H1 (cell line): ENCODE measurements around the gene C19orf38. TPM values are rescaled to one million over a fixed set of nuclear protein-coding genes. Genes with fewer than 3 reads are reported as not detected.

ENCODE experiments used
- CTCF ChIA-PET: fragments of 300-600 bp; sonication (Branson Sonifier 250); formaldehyde crosslinking; loops from one replicate; lab custom pipeline; 2021; ENCODE audit not compliant: partially characterized antibody; lab: Charles Lee
- POLR2A ChIA-PET: fragments of 300-600 bp; sonication (Branson Sonifier 250); formaldehyde crosslinking; loops from one replicate; lab custom pipeline; 2021; ENCODE audit warnings: inconsistent platforms; ENCODE audit not compliant: partially characterized antibody; lab: Charles Lee
- DNase-seq, 2 experiments: peaks; one replicate each; pipeline versions ENCODE4 v3.0.0 to v3.0.0-alpha.2; 2010 to 2022; ENCODE audit warnings: low spot score in 2 of 2, low read depth in 1 of 2, mixed read lengths in 1 of 2
- FAIRE-seq: peaks from 2 replicates; lab custom pipeline; 2011; peaks lifted over from hg19 to GRCh38; lab: Jason Lieb, UNC
- H2AFZ ChIP-seq: 2 replicates; pipeline ENCODE4 v1.8.1; 2012; ENCODE audit warnings: low read length, inconsistent platforms
- H2AK5ac ChIP-seq: 2 replicates; pipeline ENCODE4 v1.6.1; 2013; ENCODE audit warnings: low read depth, low read length
- H2BK120ac ChIP-seq: replicated peaks from 2 replicates; pipeline ENCODE3; 2013; ENCODE audit warnings: low read depth, low read length, inconsistent platforms
- H2BK12ac ChIP-seq: 2 replicates; pipeline ENCODE4 v1.6.1; 2013; ENCODE audit warnings: low read depth, low read length
- H2BK15ac ChIP-seq: 2 replicates; pipeline ENCODE4 v1.6.1; 2013; ENCODE audit warnings: low read length
- H2BK20ac ChIP-seq: 2 replicates; pipeline ENCODE4 v1.6.1; 2013; ENCODE audit warnings: low read length
- H2BK5ac ChIP-seq: 2 replicates; pipeline ENCODE4 v1.6.1; 2013; ENCODE audit warnings: low read depth, low read length
- H3K14ac ChIP-seq: 2 replicates; pipeline ENCODE4 v1.6.1; 2013; ENCODE audit warnings: inconsistent platforms; ENCODE audit not compliant: insufficient read length
- H3K18ac ChIP-seq: 2 replicates; pipeline ENCODE4 v1.6.1; 2013; ENCODE audit warnings: low read length; ENCODE audit errors: extremely low read depth
- H3K23ac ChIP-seq: 2 replicates; pipeline ENCODE4 v1.6.1; 2013; ENCODE audit warnings: inconsistent platforms; ENCODE audit not compliant: insufficient read length
- H3K23me2 ChIP-seq: 2 replicates; pipeline ENCODE4 v1.6.1; 2013; ENCODE audit warnings: low read depth, low read length
- H3K27ac ChIP-seq: 2 replicates; pipeline ENCODE4 v1.6.1; 2011; ENCODE audit warnings: low read depth, low read length, inconsistent platforms
- H3K27me3 ChIP-seq, 4 experiments: replicated peaks in 1 of 4; 1 replicate in 1 of 4; 2 replicates in 3 of 4; pipeline versions ENCODE4 v1.6.1 to v1.8.1; 2011 to 2013; ENCODE audit warnings: low read length in 3 of 4, mild to moderate bottlenecking in 3 of 4, inconsistent platforms in 2 of 4, mixed read lengths in 2 of 4, moderate library complexity in 1 of 4; ENCODE audit not compliant: control insufficient read depth in 3 of 4, insufficient read depth in 3 of 4; ENCODE audit errors: extremely low read depth in 1 of 4
- H3K36me3 ChIP-seq, 4 experiments: 2 replicates each; pipeline versions ENCODE4 v1.6.1 to v1.8.1; 2011 to 2013; ENCODE audit warnings: mild to moderate bottlenecking in 4 of 4, low read length in 3 of 4, moderate library complexity in 2 of 4, control low read depth in 1 of 4, inconsistent platforms in 1 of 4; ENCODE audit not compliant: insufficient read depth in 4 of 4, control insufficient read depth in 2 of 4
- H3K4ac ChIP-seq: replicated peaks from 2 replicates; pipeline ENCODE3; 2013; ENCODE audit warnings: low read length, low read depth, mixed read lengths, inconsistent platforms; ENCODE audit not compliant: insufficient read length
- H3K4me1 ChIP-seq, 4 experiments: replicated peaks in 1 of 4; 1 replicate in 1 of 4; 2 replicates in 3 of 4; pipeline versions ENCODE4 v1.6.1 to v1.8.1; 2011 to 2013; ENCODE audit warnings: low read length in 3 of 4, inconsistent platforms in 2 of 4, mixed read lengths in 1 of 4; ENCODE audit not compliant: insufficient read depth in 4 of 4, control insufficient read depth in 3 of 4
- H3K4me2 ChIP-seq, 2 experiments: 2 replicates each; pipeline versions ENCODE4 v1.6.1 to v1.8.1; 2011 to 2013; ENCODE audit warnings: low read depth in 2 of 2, low read length in 2 of 2, control low read depth in 1 of 2, inconsistent platforms in 1 of 2, mild to moderate bottlenecking in 1 of 2; ENCODE audit not compliant: insufficient read depth in 1 of 2
- H3K4me3 ChIP-seq, 4 experiments: fragments of 200-600, 300-600 bp in 1 of 4; sonication (generic), shearing (Covaris generic), sonication (Bioruptor Twin) in 1 of 4; 2 replicates each; pipeline versions ENCODE4 v1.5.1 to v1.8.1; 2011 to 2016; ENCODE audit warnings: low read length in 4 of 4, low read depth in 3 of 4, control low read depth in 2 of 4, inconsistent platforms in 2 of 4, mild to moderate bottlenecking in 2 of 4, mixed read lengths in 1 of 4, moderate library complexity in 1 of 4; ENCODE audit not compliant: insufficient read depth in 2 of 4; ENCODE audit errors: extremely low read depth in 1 of 4
- H3K56ac ChIP-seq: replicated peaks from 2 replicates; pipeline ENCODE3; 2013; ENCODE audit warnings: low read depth, mild to moderate bottlenecking, mixed read lengths, low read length, inconsistent platforms; ENCODE audit not compliant: insufficient read length
- H3K79me1 ChIP-seq: 2 replicates; pipeline ENCODE4 v1.6.1; 2013; ENCODE audit warnings: low read depth, low read length, control low read depth
- H3K79me2 ChIP-seq, 2 experiments: 2 replicates each; pipeline versions ENCODE4 v1.6.1 to v1.8.1; 2012 to 2013; ENCODE audit warnings: low read length in 2 of 2, mild to moderate bottlenecking in 2 of 2, inconsistent platforms in 1 of 2; ENCODE audit not compliant: insufficient read depth in 2 of 2, control insufficient read depth in 1 of 2
- H3K9ac ChIP-seq, 4 experiments: replicated peaks in 1 of 4; 1 replicate in 1 of 4; 2 replicates in 3 of 4; pipeline versions ENCODE4 v1.6.1 to v1.8.1; 2011 to 2013; ENCODE audit warnings: low read depth in 3 of 4, low read length in 3 of 4, control low read depth in 2 of 4, mild to moderate bottlenecking in 2 of 4, moderate library complexity in 2 of 4, inconsistent platforms in 1 of 4; ENCODE audit errors: extremely low read depth in 1 of 4
- H3K9me3 ChIP-seq, 2 experiments: 2 replicates each; pipeline versions ENCODE4 v1.6.1 to v1.8.1; 2012 to 2013; ENCODE audit warnings: mild to moderate bottlenecking in 2 of 2, moderate library complexity in 2 of 2, control low read depth in 1 of 2, inconsistent platforms in 1 of 2, low read depth in 1 of 2, low read length in 1 of 2, mixed read lengths in 1 of 2; ENCODE audit not compliant: insufficient read depth in 2 of 2
- H4K20me1 ChIP-seq, 2 experiments: replicated peaks in 1 of 2; 2 replicates each; pipeline versions ENCODE3 to v1.8.1; 2011 to 2013; ENCODE audit warnings: inconsistent platforms in 2 of 2, low read length in 2 of 2, mild to moderate bottlenecking in 1 of 2; ENCODE audit not compliant: insufficient read depth in 2 of 2, control insufficient read depth in 1 of 2
- H4K5ac ChIP-seq: 2 replicates; pipeline ENCODE4 v1.6.1; 2013; ENCODE audit warnings: low read length, low read depth, mixed read lengths, inconsistent platforms; ENCODE audit not compliant: insufficient read length
- H4K8ac ChIP-seq: 2 replicates; pipeline ENCODE4 v1.8.0; 2013; ENCODE audit warnings: mild to moderate bottlenecking, moderate library complexity, low read length, inconsistent platforms; ENCODE audit not compliant: insufficient read depth; ENCODE audit errors: extremely low read depth
- H4K91ac ChIP-seq: replicated peaks from 2 replicates; pipeline ENCODE3; 2013; ENCODE audit warnings: low read length, mixed read lengths, inconsistent platforms; ENCODE audit not compliant: insufficient read length
- BRCA1 ChIP-seq: IDR thresholded peaks from 2 replicates; pipeline ENCODE4 v1.6.1; 2012; ENCODE audit warnings: low read depth, low read length, improper control_type of control experiment
- EGR1 ChIP-seq: IDR thresholded peaks from 2 replicates; pipeline ENCODE4 v1.6.1; 2011; ENCODE audit warnings: low read depth, low read length, borderline replicate concordance
- EP300 ChIP-seq, 2 experiments: IDR thresholded peaks; 1 replicate in 1 of 2; 2 replicates in 1 of 2; pipeline ENCODE4 v1.6.1; 2011 to 2012; ENCODE audit warnings: low read depth in 2 of 2, low read length in 2 of 2, mild to moderate bottlenecking in 2 of 2, borderline replicate concordance in 1 of 2, inconsistent platforms in 1 of 2, moderate library complexity in 1 of 2
- EZH2 ChIP-seq: fragments of 200-600 bp; sonication (generic); IDR thresholded peaks from 2 replicates; pipeline ENCODE4 v1.7.1; 2012; ENCODE audit warnings: low read depth, mild to moderate bottlenecking, moderate library complexity, low read length, inconsistent platforms; ENCODE audit not compliant: severe bottlenecking
- KDM5A ChIP-seq: fragments of 200-600 bp; IDR thresholded peaks from 2 replicates; pipeline ENCODE4 v1.7.1; 2012; ENCODE audit warnings: mild to moderate bottlenecking, low read length, inconsistent platforms, mixed read lengths
- RAD21 ChIP-seq, 2 experiments: IDR thresholded peaks in 1 of 2; conservative IDR thresholded peaks in 1 of 2; 2 replicates each; pipeline ENCODE4 v1.6.1; 2011; ENCODE audit warnings: low read depth in 2 of 2, low read length in 2 of 2, improper control_type of control experiment in 1 of 2, inconsistent platforms in 1 of 2, mild to moderate bottlenecking in 1 of 2, moderate library complexity in 1 of 2
- RBBP5 ChIP-seq: IDR thresholded peaks from 2 replicates; pipeline ENCODE4 v1.7.1; 2012; ENCODE audit warnings: low read depth, mild to moderate bottlenecking, inconsistent platforms, low read length, moderate library complexity, borderline replicate concordance
- RNF2 ChIP-seq: fragments of 200-900, 300-1000 bp; sonication (generic); IDR thresholded peaks from 2 replicates; pipeline ENCODE4 v1.7.1; 2016; ENCODE audit warnings: borderline replicate concordance, low read depth, mild to moderate bottlenecking, antibody characterized with exemption, low read length; ENCODE audit not compliant: poor library complexity, severe bottlenecking; ENCODE audit errors: missing control alignments
- RXRA ChIP-seq: IDR thresholded peaks from 2 replicates; pipeline ENCODE4 v1.6.1; 2011; ENCODE audit warnings: low read depth, mild to moderate bottlenecking, low read length, moderate library complexity; ENCODE audit not compliant: insufficient read depth
- SIRT6 ChIP-seq: IDR thresholded peaks from one replicate; pipeline ENCODE4 v1.7.1; 2012; ENCODE audit warnings: low read length, inconsistent platforms
- SIX5 ChIP-seq: IDR thresholded peaks from 2 replicates; pipeline ENCODE4 v1.6.1; 2011; ENCODE audit warnings: mild to moderate bottlenecking, low read depth, low read length
- SP2 ChIP-seq: IDR thresholded peaks from 2 replicates; pipeline ENCODE4 v1.6.1; 2012; ENCODE audit warnings: mild to moderate bottlenecking, low read length, inconsistent platforms
- SRF ChIP-seq: IDR thresholded peaks from 2 replicates; pipeline ENCODE4 v1.6.1; 2011; ENCODE audit warnings: mild to moderate bottlenecking, low read depth, low read length, moderate library complexity
- WGBS, 2 experiments: shearing (Covaris generic) in 1 of 2; methylation state at CpG; one replicate each; pipeline versions ENCODE4 v1.1.6 to v1.1.7; 2013 to 2015; ENCODE audit warnings: low lambda C conversion rate in 2 of 2, mixed read lengths in 2 of 2, inconsistent platforms in 1 of 2, low coverage in 1 of 2, missing lambda C conversion rate in 1 of 2; ENCODE audit not compliant: insufficient replicate concordance in 2 of 2, insufficient coverage in 1 of 2, insufficient read length in 1 of 2; ENCODE audit errors: extremely low coverage in 1 of 2, missing lambda C conversion rate in 1 of 2; 5-methylcytosine and 5-hydroxymethylcytosine counted together
- polyA plus RNA-seq, 7 experiments: library from polyadenylated mRNA; depleted of rRNA in 3 of 7; stranded (reverse) in 5 of 7; unstranded in 2 of 7; fragments of >200 nt in 5 of 7; fragments of 200-250 nt in 2 of 7; gene quantifications; 1 replicate in 5 of 7; 2 replicates in 1 of 7; 4 replicates in 1 of 7; pipeline versions ENCODE4 v1.2.1 to v1.2.3, GENCODE V29; 2011 to 2013; ENCODE audit warnings: missing spikeins in 2 of 7, mixed read lengths in 2 of 7
- total RNA-seq: library from RNA; stranded (reverse); fragmentation: NEBNext Ultra II Directional; extraction: Animal tissue kit (Norgen Biotek cat#: 25700); gene quantifications from 2 replicates; pipeline ENCODE4 v1.2.1, GENCODE V29; 2021

Gene C19orf38
- total and polyA plus RNA-seq, 2 of the 8 experiments (the other 6 are each of a cell fraction or from before 2014, with no cell fraction given), result 0.53 TPM; not detected in 1

GRCh38 chr19:10874024-10874423 lies 25.8 kb downstream of the C19orf38 start:
- FAIRE-seq (no peak), DNase-seq (no peak)
- no peak overlapping the region for H3K18ac ChIP-seq
- ChIA-PET CTCF (interaction anchor here (0.5 to 6.8 kb wide), 10 partner anchors 10 to 63 kb away, joined by 3 to 103 read pairs (median 4); no protein-coding TSS in a partner anchor), POLR2A (interaction anchor here (1.0 to 2.5 kb wide), 4 partner anchors 14 to 39 kb away, joined by 3 to 8 read pairs (median 3); no protein-coding TSS in a partner anchor)
- no peak overlapping the region for H3K4me3 ChIP-seq
- H2BK12ac ChIP-seq, result no peak overlapping the region
- no peak overlapping the region for H2BK15ac ChIP-seq
- H2AFZ ChIP-seq, result no peak overlapping the region
- no peak overlapping the region for H3K23ac ChIP-seq
- no peak overlapping the region for H3K4ac ChIP-seq
- no peak overlapping the region for H4K8ac ChIP-seq
- no peak overlapping the region; a peak in 1 of 4 replicates for H3K4me2 ChIP-seq
- H4K5ac ChIP-seq, result no peak overlapping the region
- H4K20me1 ChIP-seq, result peaks cover 0 to 3% of the 10 kb centered on the region in 2 experiments
- no peak overlapping the region for H3K56ac ChIP-seq
- WGBS, 2 experiments, result 94% methylated on average over 1 of the region's 1 CpG; no CpG with 5 or more reads in 1 of the 2 experiments
- no peak overlapping the region for H4K91ac ChIP-seq
- H3K79me1 ChIP-seq, result peaks cover 9% of the 10 kb centered on the region
- peaks cover 0 to 8% (median 0%) of the 10 kb centered on the region in 4 experiments; a peak in 2 of 8 replicates for H3K36me3 ChIP-seq
- H3K9me3 ChIP-seq, result no peaks in the 10 kb centered on the region
- peaks cover 1 to 12% (median 3%) of the 10 kb centered on the region in 4 experiments for H3K4me1 ChIP-seq
- H3K27ac ChIP-seq, result no peak overlapping the region
- no peak overlapping the region for H2AK5ac ChIP-seq
- no peak overlapping the region for H3K14ac ChIP-seq
- H3K79me2 ChIP-seq, result peaks cover 4 to 65% of the 10 kb centered on the region in 2 experiments; a peak in 3 of 4 replicates
- no peak overlapping the region for H2BK5ac ChIP-seq
- H2BK120ac ChIP-seq, result no peak overlapping the region
- H3K9ac ChIP-seq, result no peak overlapping the region
- peaks cover 8% of the 10 kb centered on the region; the same call in 1 of the 2 replicates for H3K23me2 ChIP-seq
- no peak overlapping the region for H2BK20ac ChIP-seq
- H3K27me3 ChIP-seq, result no peaks in the 10 kb centered on the region
- TF ChIP-seq RBBP5 (no peak), SIRT6 (no peak), SRF (no peak), SP2 (no peak), SIX5 (no peak), KDM5A (no peak), RXRA (no peak), RAD21 (IDR thresholded peaks at IDR 0.05 in 1 of 2, conservative IDR thresholded peaks at IDR 0.05 in 1 of 2; ENCODE audit: low read depth in 2 of 2, low read length in 2 of 2) (no peak), EGR1 (no peak), RNF2 (no peak), BRCA1 (no peak), EZH2 (no peak), EP300 (IDR thresholded peaks at IDR 0.05; ENCODE audit: borderline replicate concordance in 1 of 2, low read depth in 2 of 2, low read length in 2 of 2) (no peak)
